GM18511 (cell line): Measurements from ENCODE around the gene FAM83C.

ENCODE experiments used
- ATAC-seq: cut with Tn5 transposase; IDR thresholded peaks from one replicate; pipeline ENCODE4 v1.9.1; 2021; ENCODE audit warnings: mild to moderate bottlenecking, moderate library complexity; ENCODE audit not compliant: unreplicated experiment

The FAM83C gene

DNA sequence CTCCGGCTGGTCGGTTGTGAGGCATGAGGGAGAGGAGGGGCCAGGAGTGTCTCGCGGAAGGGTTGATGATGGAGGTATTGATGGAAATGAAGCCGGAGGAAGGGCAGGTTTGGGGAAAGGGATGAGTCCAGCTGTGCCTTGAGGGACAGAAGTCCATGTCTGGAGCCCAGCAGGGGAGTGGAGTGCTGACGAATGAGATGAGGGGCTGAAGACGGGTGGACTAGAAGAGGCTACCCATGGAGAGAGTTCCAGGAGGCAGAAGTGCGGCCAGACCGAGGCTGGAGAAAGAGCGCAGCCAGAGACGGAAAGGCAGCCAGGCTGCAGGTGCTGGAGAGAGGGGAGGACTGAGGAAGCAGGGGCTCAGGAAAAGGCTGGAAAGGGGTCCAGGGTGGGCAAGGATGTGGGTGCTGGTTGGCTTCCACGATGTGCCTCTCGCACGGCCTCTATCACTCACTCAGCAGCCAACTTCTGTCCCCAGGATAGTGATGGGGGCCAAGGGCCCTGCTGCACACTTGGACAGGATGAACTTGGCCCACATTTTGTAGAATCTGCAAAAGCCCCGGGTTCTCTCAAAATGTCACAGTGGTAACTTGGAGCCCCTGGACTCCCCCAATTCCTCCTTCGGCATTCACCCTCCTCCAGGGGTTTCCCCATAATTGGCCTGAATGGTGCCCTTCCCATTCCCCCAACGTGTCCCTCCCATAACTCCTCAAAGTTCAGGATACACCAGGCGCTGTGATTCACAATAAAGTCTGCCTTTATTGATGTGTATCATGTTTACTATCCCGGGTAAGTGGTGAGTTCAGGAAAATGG is 7.0 kb downstream of the FAM83C start:
- ATAC-seq, result no peak

DNA sequence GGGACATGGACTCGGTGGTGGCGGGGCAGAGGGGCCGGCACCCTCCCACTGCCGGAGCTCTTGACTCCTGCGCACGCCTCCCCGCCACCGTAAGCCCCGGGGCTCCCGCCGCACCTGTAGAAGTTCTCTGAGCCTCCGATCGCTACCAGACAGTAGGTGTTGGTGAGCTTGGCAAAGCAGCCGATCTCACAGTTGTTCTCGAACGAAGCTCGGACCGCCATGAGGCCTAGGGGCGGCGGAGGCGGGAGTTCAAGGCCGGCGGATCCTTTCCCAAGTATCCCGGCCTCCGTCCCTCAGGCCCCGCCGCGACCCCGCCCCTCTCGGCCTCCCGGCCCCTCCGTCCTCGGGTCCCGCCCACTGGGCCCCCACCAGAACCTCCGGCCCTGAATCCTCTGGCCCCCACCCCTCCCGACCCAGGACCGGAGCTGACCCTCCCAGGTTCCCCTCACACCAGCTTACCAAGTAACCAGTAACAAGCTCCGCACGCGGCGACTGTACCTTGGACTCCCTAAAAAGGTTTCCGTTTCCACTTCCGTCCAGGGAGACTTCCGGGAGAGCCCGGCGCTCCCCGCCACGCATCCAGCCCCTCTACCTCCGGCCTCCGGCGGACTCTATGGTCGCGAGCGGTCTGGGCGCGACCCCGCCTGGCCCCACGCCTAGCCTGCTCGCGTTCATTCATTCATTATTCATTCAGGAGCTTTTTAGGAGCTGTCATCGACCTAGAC is 7.8 kb downstream of the FAM83C start, which contains the start of gene EIF6:
EIF6 (minus strand) TSS at position 506 of the 725 bp plus-strand sequence; CDS start at position 221, 285 bp downstream.
- ATAC-seq, result peak; percentile 88

DNA sequence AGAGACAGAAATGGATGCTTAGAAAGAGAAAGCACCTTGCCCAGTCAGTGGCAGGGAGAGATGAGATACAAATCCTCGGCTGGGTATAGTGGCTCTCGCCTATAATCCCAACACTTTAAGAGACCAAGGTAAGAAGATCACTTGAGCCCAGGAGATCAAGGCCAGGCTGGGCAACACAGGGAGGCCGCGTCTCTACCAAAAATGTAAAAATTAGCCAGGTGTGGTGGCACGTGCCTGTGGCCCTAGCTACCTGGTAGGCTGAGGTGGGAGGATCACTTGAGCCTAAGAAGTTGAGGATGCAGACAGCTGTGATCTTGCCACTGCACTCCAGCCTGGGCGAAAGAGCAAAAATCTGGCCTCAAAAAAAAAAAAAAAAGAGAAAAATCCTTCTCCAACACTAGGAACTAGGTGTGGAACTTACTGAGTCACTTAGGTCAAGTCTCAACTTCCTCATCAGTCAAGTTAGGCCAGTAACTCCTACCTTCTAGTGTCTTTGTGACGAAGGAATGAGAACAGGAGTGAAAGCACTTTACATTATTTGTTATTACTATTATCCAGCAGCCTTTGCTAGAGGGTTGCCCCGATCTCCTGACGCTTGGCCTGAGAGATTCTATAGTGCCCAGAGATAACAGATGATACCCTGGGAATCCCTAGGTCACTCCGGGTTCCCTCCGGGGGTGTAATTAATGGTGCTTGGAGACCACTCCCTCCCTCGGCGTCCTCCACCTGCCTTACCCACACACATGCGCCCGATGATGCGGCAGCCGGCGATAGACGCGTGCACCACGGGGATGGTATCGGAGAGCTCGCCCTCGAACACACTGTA is 8.6 kb downstream of the FAM83C start:
- ATAC-seq, result peak; percentile 28

DNA sequence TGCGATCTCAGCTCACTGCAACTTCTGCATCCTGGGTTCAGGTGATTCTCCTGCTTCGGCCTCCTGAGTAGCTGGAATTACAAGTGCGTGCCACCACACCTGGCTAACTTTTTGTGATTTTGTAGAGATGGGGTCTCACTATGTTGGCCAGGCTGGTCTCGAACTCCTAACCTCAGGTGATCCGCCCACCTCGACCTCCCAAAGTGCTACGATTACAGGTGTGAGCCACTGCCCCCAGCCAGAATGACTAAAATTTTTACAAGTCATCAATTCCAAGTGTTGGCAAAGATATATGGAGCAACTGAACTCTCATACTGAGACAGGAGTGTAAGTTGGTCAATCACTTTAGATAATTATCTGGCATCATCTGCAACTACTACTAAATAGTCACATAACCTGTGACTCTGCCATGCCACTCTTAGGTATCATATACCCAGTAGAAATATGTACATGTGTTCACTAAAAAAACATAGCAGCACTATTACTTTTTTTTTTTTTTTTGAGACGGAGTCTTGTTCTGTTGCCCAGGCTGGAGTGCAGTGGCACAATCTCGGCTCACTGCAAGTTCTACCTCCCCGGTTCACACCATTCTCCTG is 10.6 kb downstream of the FAM83C start:
- no peak for ATAC-seq

DNA sequence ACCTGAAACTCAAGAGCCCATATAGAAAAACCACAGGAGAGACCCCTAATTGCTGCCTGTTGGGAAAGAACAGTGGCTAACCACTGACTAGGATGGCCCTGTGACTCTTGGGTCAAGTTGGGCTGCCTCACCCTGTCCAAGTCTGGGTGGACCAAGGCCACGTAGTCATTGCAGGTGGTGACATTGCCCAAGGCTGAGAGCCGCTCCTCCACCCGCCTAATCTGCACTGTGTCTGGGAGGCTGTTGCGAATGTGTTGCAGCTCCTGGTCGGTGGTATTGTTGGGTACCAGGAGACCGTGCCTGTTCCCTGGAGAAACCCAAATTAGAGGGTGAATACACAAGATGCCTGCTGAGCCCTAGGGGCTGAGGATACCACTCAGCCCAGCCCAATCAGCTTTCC is 11.7 kb downstream of the FAM83C start:
- no peak for ATAC-seq

DNA sequence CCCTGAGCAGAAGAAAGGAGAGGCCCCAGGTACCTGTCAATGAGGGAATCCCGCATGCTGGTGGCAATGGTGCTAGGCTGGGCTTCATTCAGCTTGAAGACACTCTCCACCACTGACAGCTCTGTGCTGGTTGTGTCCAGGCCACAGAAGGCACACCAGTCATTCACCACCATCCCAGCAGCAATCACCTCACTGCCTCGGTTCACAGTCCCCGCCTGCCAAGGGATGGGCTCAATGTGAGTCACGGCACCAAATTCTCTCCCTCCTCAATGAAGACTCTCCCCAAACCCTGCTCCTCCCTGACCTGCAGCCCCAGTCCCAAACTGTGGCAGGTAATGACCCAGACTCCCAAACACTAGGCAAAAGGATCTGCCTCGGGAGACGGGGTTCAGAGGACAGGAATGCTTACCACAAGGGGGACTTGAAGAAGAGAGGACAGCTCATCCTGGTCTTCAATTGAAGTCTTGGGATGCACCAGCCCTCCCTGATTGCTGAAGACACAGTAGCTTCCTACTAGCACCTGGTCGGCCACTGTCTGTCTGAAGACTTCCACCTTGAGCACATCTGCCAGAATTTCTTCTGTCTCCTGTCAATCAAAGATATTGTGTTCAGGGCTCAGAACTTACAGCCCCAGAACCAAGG is 12.6 kb downstream of the FAM83C start:
- no peak for ATAC-seq

DNA sequence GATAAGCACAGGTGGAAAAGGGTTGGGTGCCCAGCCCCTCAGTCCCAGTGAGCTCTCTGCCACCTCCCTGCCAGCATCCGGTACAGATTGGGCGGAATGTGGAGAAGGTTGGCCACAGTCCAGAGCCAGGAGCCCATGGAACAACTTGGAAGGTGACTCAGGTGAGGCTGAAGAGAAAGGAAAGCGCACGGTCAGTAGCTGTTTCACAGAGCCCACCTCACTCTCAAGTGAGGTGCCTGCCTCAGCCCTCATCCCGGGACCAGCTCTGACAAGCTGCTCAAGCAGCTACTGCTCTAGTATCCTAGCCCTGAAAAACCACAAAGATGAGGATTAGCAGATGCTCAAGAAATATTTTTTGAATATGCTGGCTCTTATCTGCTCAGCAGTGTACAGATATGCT is 13.2 kb downstream of the FAM83C start:
- no peak for ATAC-seq

DNA sequence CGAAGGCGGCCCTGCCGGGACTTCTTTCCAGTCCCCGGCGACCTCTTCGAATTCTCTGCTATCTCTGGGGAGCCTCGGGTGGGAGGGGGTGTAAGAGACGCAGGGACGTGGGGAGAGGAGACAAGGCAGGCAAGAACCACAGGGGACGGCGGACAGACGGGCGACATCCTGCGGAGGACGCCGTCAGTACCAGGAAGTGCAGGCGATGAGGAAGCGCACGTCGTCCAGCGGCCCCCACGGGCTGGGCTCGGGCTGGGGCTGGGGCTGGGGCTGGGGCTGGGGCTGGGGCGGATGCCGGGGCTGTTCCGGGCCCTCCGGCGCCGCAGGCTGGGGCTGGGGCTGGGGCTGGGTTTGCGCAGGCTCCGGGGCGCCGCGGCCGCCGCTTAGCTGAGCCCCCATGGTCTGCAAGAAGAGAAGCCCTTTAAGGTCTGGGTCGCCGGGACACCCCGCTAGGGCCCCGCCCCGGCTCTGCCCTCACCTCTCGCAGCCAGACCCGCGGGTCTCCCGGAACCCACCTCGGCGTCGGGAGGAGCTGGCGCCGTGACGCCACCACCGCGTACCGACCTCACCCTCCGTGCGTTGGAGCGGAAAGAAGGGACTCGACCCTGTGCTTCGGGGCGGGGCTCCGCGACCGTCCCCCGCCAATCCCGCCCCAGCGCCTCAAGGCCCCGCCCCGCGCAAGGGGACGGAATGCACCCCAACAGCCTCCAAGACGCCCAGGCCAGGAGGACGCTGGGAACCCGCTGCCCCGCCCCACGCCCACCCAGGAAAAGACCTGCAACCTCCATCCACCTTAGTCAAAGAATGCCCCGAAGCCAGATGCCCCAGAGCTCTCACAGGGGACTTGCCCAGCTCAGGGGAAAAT is 14.5 kb downstream of the FAM83C start, which contains the start of gene MMP24OS:
MMP24OS (minus strand) TSS at position 592 of the 865 bp plus-strand sequence; CDS start at position 399, 193 bp downstream.
- ATAC-seq, result peak; percentile 92

DNA sequence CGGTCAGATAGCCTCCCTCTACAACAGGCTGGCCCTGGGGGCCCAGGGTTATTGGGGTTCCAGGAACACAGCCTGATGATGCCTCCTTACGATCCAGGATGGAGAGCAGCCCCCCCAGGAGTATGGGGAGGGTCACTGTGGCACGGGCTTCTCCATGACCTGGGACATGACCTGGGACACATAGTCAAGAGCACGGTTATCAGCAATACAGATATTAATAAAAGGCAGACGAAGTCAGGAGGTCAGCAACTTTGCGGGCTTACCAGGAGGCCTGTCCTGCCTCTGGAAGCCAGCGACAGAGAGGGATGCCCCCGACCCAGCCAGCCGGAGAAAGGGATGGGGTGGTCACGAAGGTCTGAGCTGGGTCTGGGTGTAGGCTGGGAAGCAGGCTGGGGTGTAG is 15.1 kb downstream of the FAM83C start:
- no peak for ATAC-seq

DNA sequence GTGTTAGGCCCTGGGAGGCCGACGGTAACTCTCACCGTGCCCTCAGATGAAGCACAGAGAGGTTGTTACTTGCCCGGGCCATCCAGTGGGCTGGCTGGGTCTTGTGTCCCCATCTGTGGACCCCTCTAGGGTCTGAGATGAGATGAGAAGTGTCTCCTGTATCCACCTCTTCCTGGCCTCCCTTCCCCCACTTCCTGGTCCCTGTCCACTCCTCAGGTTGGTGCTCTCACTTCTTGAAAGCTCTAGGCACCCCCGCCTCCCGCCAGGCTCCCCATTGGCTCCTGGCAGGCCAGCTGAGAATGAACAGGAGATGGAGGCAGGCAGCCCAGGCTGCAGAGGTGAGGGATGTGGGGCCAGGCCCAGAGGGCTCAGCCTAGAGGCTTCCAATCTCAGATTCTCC is 15.8 kb downstream of the FAM83C start:
- ATAC-seq, result no peak

DNA sequence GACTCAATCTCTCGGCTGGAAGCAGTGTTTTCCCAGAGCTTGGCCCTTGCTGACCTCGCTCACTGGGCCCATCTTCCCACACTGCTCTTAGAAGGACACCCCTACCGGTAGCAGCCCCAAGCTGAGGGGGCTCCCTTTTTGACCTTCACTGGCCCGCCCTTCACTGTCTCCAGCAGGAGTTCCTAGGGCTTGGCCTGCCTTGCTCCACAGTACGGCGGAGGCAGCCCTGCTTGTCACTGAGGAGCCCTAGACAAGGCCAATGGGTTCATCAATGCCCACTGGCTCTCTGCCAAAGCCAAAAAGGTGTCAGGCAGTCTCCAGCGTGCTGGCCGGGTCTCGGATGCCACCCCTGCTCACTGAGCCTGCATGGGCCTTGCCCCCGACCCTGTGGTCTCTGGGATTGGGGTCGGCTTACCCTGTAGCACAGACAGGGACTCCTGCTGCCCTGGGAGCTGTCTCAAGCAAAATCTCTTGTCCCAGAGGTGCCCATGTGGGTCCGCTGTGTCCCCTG is 16.4 kb downstream of the FAM83C start:
- no peak for ATAC-seq

DNA sequence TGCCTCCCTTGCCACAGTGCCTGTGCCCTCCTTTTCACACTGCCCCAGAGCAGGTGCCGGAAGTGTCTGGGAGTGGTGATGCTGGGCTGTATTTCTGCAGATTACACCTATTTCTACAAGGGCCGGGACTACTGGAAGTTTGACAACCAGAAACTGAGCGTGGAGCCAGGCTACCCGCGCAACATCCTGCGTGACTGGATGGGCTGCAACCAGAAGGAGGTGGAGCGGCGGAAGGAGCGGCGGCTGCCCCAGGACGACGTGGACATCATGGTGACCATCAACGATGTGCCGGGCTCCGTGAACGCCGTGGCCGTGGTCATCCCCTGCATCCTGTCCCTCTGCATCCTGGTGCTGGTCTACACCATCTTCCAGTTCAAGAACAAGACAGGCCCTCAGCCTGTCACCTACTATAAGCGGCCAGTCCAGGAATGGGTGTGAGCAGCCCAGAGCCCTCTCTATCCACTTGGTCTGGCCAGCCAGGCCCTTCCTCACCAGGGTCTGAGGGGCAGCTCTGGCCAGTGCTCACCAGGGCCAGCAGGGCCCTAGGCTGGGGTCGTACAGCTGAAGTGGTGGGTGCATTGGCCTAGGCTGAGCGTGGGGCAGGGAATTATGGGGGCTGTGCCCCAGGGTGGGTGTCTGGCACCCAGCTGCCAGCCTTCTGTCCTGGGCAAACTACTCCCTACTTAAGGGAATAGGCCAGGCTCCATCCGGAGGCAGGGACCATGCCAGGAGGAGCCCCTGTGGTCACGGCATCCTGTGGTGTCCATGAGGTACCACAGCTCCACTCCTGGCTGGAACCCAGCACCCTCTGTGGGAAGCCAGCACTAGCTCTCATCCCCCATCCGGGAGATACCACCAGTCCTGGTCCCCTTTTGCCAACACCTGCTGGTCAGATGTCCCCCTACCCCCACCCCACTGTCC is 17.8 kb downstream of the FAM83C start:
- ATAC-seq, result no peak

DNA sequence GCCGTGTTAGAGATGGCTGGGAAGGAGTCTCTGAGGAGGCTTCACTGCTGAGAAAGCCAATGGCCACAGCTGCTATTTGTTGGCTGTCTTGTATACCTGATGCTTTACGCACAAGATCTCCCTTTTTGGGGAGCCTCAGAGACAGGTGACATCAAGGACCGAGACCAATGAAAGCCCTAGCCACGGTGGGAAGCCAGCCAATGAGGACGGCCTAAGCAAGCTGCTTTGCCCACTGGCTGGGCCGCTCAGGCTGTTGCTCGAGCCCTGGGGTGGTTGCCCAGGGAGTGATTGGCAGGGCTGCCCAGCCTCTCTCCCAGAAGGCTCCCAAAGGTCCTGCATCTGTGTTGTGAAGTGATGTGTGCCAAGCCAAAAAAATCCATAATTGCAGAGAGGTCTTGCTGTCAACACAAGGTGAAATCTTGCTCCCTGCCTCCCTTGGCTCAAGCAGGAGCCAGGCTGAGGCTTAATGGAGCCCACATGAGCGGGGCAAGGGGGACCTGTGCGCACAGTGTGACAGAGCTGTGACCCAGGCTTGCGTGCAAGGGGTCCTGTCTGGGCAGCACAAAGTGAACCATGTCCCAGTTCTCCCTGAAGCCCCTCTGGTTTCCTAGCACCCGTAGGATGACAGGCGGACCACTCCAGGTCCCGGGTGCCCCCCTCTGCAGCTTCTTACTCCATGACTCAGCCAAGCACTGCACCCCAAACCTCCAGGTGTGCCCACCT is 18.6 kb downstream of the FAM83C start:
- no peak for ATAC-seq

DNA sequence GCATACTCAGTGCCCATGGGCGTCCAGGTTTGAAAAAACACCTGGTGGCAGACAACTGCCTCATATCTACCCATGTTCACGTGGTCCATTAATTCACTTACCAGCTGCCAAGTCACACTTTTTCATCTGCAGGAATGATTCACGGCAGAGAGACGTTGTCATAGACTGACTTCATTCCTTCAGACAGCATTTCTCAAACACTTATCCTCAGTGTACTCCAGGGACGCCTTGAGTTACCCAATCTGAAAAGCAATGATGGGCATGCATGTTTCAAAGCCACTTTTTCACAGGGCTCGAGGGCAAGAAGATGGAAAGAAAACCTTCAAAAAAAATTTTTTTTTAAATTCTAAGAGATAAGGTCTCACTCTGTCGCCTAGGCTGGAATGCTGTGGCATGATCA is 20.3 kb downstream of the FAM83C start:
- no peak for ATAC-seq

DNA sequence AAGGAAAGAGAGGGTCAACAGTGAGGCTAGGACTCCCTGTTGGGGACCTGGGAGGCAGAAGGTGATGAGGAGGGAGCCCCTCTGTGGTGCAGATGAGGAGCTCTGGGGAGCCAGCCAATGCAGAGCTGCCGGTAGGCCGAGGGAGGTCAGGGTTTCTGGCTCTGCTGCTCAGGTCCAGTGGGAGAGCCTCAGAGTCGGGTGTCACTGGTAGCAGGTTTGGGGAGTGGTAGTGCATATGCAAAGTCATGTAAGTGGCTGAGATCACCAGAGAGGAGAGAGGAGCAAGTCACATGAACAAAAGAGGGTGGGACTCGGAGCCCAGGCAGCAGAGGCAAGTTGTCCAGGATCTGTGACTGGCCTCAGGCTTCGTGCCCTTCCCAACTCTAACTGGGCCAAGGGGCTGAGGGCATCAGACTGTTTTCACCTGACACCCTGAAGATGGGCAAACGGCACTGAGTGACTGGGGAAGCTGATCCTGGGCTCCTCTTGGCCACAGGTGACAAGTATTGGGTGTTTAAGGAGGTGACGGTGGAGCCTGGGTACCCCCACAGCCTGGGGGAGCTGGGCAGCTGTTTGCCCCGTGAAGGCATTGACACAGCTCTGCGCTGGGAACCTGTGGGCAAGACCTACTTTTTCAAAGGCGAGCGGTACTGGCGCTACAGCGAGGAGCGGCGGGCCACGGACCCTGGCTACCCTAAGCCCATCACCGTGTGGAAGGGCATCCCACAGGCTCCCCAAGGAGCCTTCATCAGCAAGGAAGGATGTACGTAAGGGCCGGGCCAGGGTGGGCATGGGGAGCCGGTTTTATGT is 20.9 kb downstream of the FAM83C start:
- no peak for ATAC-seq

DNA sequence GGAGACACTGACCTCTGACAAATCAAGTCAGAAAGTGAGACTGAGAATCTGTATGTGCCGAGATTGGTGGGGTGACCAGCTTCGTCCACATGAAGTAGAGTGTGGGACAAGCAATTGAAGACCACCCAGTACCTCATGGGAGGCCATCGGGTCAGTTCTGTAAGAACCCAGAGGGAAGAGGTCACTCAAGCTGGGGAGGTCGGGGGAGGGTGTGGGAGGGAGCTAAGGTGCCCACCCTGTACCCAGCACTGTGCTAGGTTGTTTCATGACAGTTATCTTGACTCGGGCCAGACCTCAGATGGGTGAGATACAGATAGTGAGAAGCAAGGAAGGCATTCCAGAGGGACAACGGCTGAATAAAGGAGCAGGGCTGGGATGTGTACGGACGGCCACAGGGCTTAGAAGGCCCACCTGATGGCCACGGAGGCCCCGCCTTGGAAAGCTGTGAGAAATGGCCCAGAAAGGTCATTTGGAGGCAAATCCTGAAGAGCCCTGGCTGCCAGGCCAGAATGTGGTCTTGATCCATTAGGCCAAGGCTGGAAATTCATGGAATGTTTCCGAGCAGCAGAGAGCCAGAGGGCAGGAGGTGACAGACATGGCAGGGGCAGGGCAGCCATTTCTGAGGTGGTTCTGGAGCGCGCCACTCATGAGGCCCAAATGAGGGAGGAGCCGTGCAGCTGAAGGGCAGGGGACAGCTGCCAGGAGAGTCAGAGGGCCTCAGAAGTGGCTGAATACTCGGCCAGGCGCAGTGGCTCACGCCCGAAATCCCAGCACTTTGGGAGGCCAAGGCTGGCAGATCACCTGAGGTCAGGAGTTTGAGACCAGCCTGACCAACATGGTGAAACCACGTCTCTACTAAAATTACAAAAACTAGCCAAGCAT is 22.0 kb downstream of the FAM83C start:
- ATAC-seq, result no peak
